Thyroid gland (tissue), 4 donors: ENCODE data around the gene VPS33A.

Source experiments
- CTCF ChIP-seq, 6 experiments: fragments of 200-600 bp in 3 of 6; fragments of 450-650 bp in 3 of 6; sonication (generic) in 3 of 6; IDR thresholded peaks; one replicate each; pipeline ENCODE4 v1.5.1; 2016 to 2019; ENCODE audit warnings: antibody characterized with exemption in 6 of 6, mild to moderate bottlenecking in 2 of 6, inconsistent platforms in 1 of 6, moderate library complexity in 1 of 6
- POLR2A ChIP-seq, 2 donors: fragments of 450-650 bp; IDR thresholded peaks; one replicate each; pipeline ENCODE4 v1.6.1; 2017; ENCODE audit warnings: antibody characterized with exemption in 2 of 2, mild to moderate bottlenecking in 2 of 2, moderate library complexity in 1 of 2

GRCh38 chr12:122190842-122191668 lies 75.2 kb downstream of the VPS33A start:
- TF ChIP-seq CTCF (IDR thresholded peaks at IDR 0.05), result peak; percentile 35 to 81 (median 77)
- TF ChIP-seq POLR2A (IDR thresholded peaks at IDR 0.05), result no peak
